Naive thymus-derived CD4-positive, alpha-beta T cell (primary cell): ENCODE measurements around the gene TBCEL. TPM values are rescaled to one million over a fixed set of nuclear protein-coding genes. Genes with fewer than 3 reads are reported as not detected.
"Not testable (repeated sequence)": the region's sequence is repeated elsewhere in the genome, so short reads cannot be mapped to it uniquely, and the experiment has no call there.

ENCODE experiments used
- ATAC-seq: fragments of 150-1000 bp; cut with Tn5 transposase; 2 replicates; pipeline ENCODE4 v1.10.0; 2021; ENCODE audit warnings: mild to moderate bottlenecking, moderate library complexity
- CTCF ChIA-PET: fragments of 350-600 bp; sonication (Branson Sonifier 250); formaldehyde crosslinking; loops from one replicate; lab custom pipeline; 2021; ENCODE audit warnings: antibody characterized with exemption; lab: Charles Lee
- POLR2A ChIA-PET: fragments of 350-600 bp; sonication (Branson Sonifier 250); formaldehyde crosslinking; loops from one replicate; lab custom pipeline; 2021; ENCODE audit warnings: antibody characterized with exemption, inconsistent platforms; lab: Charles Lee
- DNase-seq, 9 donors: peaks; one replicate each; pipeline versions ENCODE4 v3.0.0 to v3.0.0-alpha.2; 2020 to 2022; ENCODE audit warnings: mixed read lengths in 1 of 9
- H3K27ac ChIP-seq: one replicate; pipeline ENCODE4 v1.7.0; 2013; ENCODE audit warnings: mild to moderate bottlenecking, low read depth, low read length, moderate library complexity
- H3K27me3 ChIP-seq, 2 donors: one replicate each; pipeline ENCODE4 v1.7.0; 2013; ENCODE audit warnings: low read length in 2 of 2, mild to moderate bottlenecking in 2 of 2, moderate library complexity in 2 of 2; ENCODE audit not compliant: control insufficient read depth in 2 of 2, insufficient read depth in 2 of 2
- H3K36me3 ChIP-seq, 3 experiments: 1 replicate in 2 of 3; 2 replicates in 1 of 3; pipeline ENCODE4 v1.7.0; 2013; ENCODE audit warnings: low read length in 3 of 3, mild to moderate bottlenecking in 3 of 3, moderate library complexity in 1 of 3; ENCODE audit not compliant: insufficient read depth in 3 of 3, control insufficient read depth in 2 of 3
- H3K4me1 ChIP-seq, 2 donors: one replicate each; pipeline ENCODE4 v1.7.0; 2013; ENCODE audit warnings: low read length in 2 of 2, mild to moderate bottlenecking in 2 of 2, moderate library complexity in 1 of 2; ENCODE audit not compliant: control insufficient read depth in 2 of 2, insufficient read depth in 2 of 2
- H3K4me3 ChIP-seq: 2 replicates; pipeline ENCODE4 v1.7.0; 2013; ENCODE audit warnings: mild to moderate bottlenecking, low read length
- H3K9me3 ChIP-seq, 3 experiments: 1 replicate in 2 of 3; 2 replicates in 1 of 3; pipeline ENCODE4 v1.7.0; 2013; ENCODE audit warnings: low read length in 3 of 3; ENCODE audit not compliant: control insufficient read depth in 2 of 3
- H3K27ac Mint-ChIP-seq, 9 donors: one replicate each; pipeline ENCODE4 v1.8.0; 2020 to 2022; ENCODE audit warnings: mixed read lengths in 9 of 9, mild to moderate bottlenecking in 8 of 9, moderate library complexity in 5 of 9, inconsistent platforms in 2 of 9
- H3K27me3 Mint-ChIP-seq, 5 donors: one replicate each; pipeline ENCODE4 v1.8.0; 2021 to 2022; ENCODE audit warnings: mixed read lengths in 5 of 5, mild to moderate bottlenecking in 1 of 5
- H3K36me3 Mint-ChIP-seq, 5 donors: one replicate each; pipeline ENCODE4 v1.8.0; 2020 to 2022; ENCODE audit warnings: mixed read lengths in 5 of 5, mild to moderate bottlenecking in 3 of 5, inconsistent platforms in 1 of 5
- H3K4me1 Mint-ChIP-seq, 7 donors: one replicate each; pipeline ENCODE4 v1.8.0; 2020 to 2022; ENCODE audit warnings: mixed read lengths in 7 of 7, mild to moderate bottlenecking in 3 of 7, inconsistent platforms in 1 of 7
- H3K4me3 Mint-ChIP-seq, 10 donors: one replicate each; pipeline ENCODE4 v1.8.0; 2020 to 2022; ENCODE audit warnings: mild to moderate bottlenecking in 10 of 10, mixed read lengths in 10 of 10, moderate library complexity in 6 of 10, inconsistent platforms in 2 of 10
- H3K9me3 Mint-ChIP-seq, 11 donors: one replicate each; pipeline ENCODE4 v1.8.0; 2020 to 2022; ENCODE audit warnings: mixed read lengths in 11 of 11, mild to moderate bottlenecking in 4 of 11, inconsistent platforms in 1 of 11, moderate library complexity in 1 of 11
- intact Hi-C, 2 donors: fragments of 100-400 bp; cut with micrococcal nuclease; formaldehyde crosslinking; loops; one replicate each; pipeline ENCODE4 v1.15.1; 2023
- polyA plus RNA-seq, 2 donors: library from polyadenylated mRNA; unstranded; fragments of 300-500 nt; fragmentation: Illumina TruSeq; gene quantifications; one replicate each; pipeline ENCODE4 v1.2.3, GENCODE V29; 2021
- total RNA-seq, 6 experiments: library from RNA in 5 of 6; stranded (reverse) in 5 of 6; gene quantifications; 1 replicate in 5 of 6; 2 replicates in 1 of 6; pipeline ENCODE4 v1.2.3 and lab custom pipeline; 2021 to 2026

TBCEL gene
- total and polyA plus RNA-seq, 7 experiments from 2014 or later = 3.2 to 30.0 (median 21.8) TPM

DNA sequence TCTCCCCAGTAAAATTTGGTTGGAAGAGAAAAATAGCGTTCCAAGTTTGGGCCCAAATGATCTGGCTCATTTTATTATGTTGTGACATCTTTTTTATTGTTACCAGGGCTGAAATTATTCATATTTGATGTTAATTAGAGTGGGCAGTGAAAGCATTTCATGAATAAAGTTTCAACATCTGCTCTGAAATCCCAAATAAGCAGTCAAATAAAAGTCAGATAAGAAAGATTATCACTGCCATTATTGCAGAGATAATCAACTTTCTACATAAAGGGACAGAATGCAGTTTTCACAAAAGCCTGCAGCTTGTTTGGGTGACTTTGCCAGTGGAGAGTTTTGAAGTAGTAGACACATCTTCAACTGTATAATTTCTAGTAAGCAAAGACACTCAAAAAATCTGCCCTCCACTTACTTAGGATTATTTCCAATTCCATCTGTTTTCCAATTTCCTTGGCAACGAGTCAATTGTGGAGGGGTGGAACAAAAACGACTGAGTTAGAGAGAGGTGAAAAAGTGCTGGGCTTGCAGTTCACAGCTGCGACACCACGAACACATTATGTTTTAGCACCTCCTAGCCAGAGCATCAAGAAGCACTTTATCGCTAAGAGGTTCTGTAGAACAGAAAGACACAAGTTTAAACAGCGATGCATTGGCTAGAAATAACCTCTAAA, 86.1 kb downstream of the TBCEL start:
- Histone ChIP-seq H3K36me3 (no peaks in the 10 kb centered on the region), H3K27me3 (no peaks in the 10 kb centered on the region), H3K27ac (no peak overlapping the region), H3K4me1 (no peaks in the 10 kb centered on the region), H3K4me3 (no peak overlapping the region), H3K9me3 (no peaks in the 10 kb centered on the region)
- POLR2A ChIA-PET = interaction anchor here (0.6 kb wide), 1 partner anchor 17 kb away, joined by 4 read pairs; no protein-coding TSS in a partner anchor
- H3K27ac Mint-ChIP-seq = no peak overlapping the region
- H3K36me3 Mint-ChIP-seq = no peaks in the 10 kb centered on the region
- CTCF ChIA-PET = no interaction called here
- DNase-seq = no peak
- no peak overlapping the region for H3K4me3 Mint-ChIP-seq
- intact Hi-C loops = loop anchor here (5.0 to 10.0 kb wide), 3 partner anchors 178 to 425 kb away; no protein-coding TSS in a partner anchor
- peaks cover 5 to 29% (median 15%) of the 10 kb centered on the region in 5 donors for H3K27me3 Mint-ChIP-seq
- H3K4me1 Mint-ChIP-seq = peaks cover 0 to 5% (median 0%) of the 10 kb centered on the region in 7 donors
- no peak for ATAC-seq
- H3K9me3 Mint-ChIP-seq = no peaks in the 10 kb centered on the region

DNA sequence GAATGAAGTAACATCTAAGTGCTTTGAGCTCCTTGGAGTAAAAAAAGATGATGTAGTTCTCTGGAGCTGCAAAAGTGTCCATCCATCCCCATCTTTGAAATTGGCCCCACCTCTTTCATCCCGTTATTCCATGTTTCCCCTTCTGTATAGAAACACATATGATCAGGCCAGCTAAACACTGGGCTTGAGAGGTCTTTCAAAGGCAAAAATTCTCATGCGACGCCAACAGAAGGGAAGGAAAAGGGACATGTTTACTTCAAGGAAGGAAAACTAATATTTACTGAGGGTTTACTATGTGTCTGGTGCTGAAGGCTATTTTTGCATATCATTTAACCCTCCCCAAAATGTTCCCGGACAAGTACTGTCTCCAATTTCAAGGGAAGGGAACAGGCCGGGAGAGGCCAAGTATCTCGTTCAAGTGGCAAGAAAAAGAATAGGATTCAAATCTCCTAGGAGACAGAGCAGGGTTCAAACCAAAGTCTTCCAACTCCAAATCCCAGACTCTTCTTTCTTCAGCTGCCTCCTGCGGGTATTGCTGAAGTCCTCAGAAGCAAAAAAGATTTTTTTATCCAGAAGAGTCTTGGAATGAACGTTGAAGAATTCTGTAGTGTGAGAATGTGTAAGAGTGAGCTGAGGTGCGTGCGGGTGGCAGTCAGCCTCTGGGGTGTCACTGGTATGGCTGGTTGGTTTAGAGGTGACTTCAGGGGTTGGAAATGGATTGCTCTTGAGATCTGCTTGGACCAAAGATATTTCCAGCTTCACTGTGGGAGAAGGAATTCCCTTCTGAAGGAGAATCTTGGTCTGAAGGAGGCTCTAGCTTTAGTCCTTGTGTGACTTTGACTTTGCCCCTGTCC, 87.2 kb downstream of the TBCEL start:
- ATAC-seq (no peak), DNase-seq (no peak)
- no peaks in the 10 kb centered on the region for H3K27me3 ChIP-seq
- no peaks in the 10 kb centered on the region for H3K9me3 ChIP-seq
- H3K36me3 ChIP-seq = no peaks in the 10 kb centered on the region
- H3K27ac ChIP-seq = no peak overlapping the region
- H3K27ac Mint-ChIP-seq = no peak overlapping the region
- H3K9me3 Mint-ChIP-seq = no peaks in the 10 kb centered on the region
- ChIA-PET POLR2A (no interaction called here), CTCF (no interaction called here)
- H3K4me3 Mint-ChIP-seq = no peak overlapping the region
- H3K4me1 ChIP-seq = no peaks in the 10 kb centered on the region
- H3K36me3 Mint-ChIP-seq = no peaks in the 10 kb centered on the region
- intact Hi-C loops = loop anchor here (5.0 to 10.0 kb wide), 3 partner anchors 179 to 426 kb away; no protein-coding TSS in a partner anchor
- H3K27me3 Mint-ChIP-seq = peaks cover 5 to 29% (median 15%) of the 10 kb centered on the region in 5 donors
- no peak overlapping the region for H3K4me3 ChIP-seq
- H3K4me1 Mint-ChIP-seq = peaks cover 0 to 5% (median 0%) of the 10 kb centered on the region in 7 donors

DNA sequence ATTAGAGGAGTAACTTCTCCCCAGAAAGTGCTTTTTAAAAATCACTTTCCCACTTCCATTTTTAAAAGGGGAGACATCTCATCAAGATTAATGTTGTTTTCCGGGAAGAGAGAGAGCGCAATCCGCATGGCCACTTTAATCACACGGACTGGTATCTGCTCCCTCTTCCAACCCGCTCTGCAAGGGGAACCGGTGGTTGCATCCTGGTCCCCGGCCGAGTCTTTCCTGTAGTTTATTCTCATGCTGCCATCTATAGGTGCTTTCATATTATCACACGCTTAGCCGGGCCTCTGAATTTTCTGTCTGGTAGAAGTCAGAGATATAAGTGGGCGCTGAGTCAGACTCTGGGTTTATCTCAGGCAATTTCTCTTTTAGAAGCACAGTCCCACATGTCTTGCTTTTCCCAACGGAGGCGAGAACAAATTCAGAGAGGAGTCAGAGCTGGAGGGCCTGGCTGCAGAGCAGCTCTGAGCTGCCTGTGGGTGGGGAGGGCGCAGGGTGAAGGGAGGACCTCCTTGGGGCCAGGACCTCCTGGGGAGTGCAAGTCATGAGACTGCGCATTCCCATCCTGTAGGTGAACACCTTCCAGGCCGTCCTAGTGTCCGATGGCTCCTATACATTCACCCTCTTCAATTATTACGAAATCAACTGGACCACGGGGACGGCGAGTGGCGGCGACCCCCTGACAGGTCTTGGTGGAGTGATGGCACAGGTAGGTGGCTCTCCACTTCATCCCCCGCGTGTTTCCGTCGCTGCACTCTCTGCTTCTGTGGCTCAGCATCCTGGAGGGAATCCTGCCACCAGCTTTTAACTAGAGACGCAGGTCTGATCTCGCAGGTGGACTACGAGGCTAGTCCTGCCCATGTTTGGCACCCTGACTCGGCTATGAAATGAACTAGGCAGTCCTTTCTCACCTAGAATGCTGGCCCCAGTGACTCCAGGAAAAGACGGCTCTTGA, 88.9 kb downstream of the TBCEL start:
- CTCF ChIA-PET = no interaction called here
- Mint-ChIP-seq H3K4me3 (no peak overlapping the region), H3K9me3 (no peaks in the 10 kb centered on the region), H3K27me3 (peaks cover 5 to 32% (median 15%) of the 10 kb centered on the region in 5 donors), H3K27ac (no peak overlapping the region), H3K4me1 (peaks cover 0 to 5% (median 0%) of the 10 kb centered on the region in 7 donors), H3K36me3 (no peaks in the 10 kb centered on the region)
- ATAC-seq (peak; percentile 72), DNase-seq (peak in 6 of 9 donors; percentile 1 to 43 (median 30))
- Histone ChIP-seq H3K27ac (no peak overlapping the region), H3K27me3 (no peaks in the 10 kb centered on the region), H3K4me3 (no peak overlapping the region), H3K9me3 (no peaks in the 10 kb centered on the region), H3K4me1 (no peaks in the 10 kb centered on the region), H3K36me3 (no peaks in the 10 kb centered on the region)
- POLR2A ChIA-PET = no interaction called here
- intact Hi-C loops = loop anchor here (1.0 to 10.0 kb wide), 5 partner anchors 178 to 602 kb away; partner anchors contain the start of gene GRIK4 (in 1 of the 2)

DNA sequence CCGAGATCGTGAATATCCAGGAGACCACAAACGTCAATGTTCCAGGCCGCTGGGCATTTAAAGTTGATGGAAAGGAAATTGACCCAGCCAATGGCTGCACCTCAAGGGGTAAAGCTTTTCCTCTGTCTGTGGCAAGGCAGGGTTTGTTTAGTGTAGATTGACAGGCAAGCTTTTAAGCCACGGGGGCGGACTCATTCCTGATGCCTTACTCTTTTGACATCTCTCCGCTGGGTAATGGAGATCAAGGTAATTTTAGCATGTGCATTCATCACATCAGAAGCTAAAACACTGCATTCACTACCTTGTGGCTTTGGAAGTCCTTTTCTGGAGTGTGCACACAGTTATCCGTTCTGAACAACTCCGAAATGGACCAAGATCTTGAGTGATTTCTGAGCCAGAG, 89.7 kb downstream of the TBCEL start:
- DNase-seq (no peak), ATAC-seq (no peak)
- Histone ChIP-seq H3K4me3 (no peak overlapping the region), H3K4me1 (no peaks in the 10 kb centered on the region), H3K27me3 (no peaks in the 10 kb centered on the region), H3K27ac (no peak overlapping the region), H3K36me3 (no peaks in the 10 kb centered on the region), H3K9me3 (no peaks in the 10 kb centered on the region)
- H3K36me3 Mint-ChIP-seq = no peaks in the 10 kb centered on the region
- H3K9me3 Mint-ChIP-seq = no peaks in the 10 kb centered on the region
- ChIA-PET POLR2A (no interaction called here), CTCF (no interaction called here)
- H3K27me3 Mint-ChIP-seq = peaks cover 5 to 32% (median 15%) of the 10 kb centered on the region in 5 donors
- peaks cover 0 to 5% (median 0%) of the 10 kb centered on the region in 7 donors for H3K4me1 Mint-ChIP-seq
- intact Hi-C loops = loop anchor here (2.0 to 10.0 kb wide), 4 partner anchors 181 to 603 kb away; partner anchors contain the start of gene GRIK4 (in 1 of the 2)
- H3K27ac Mint-ChIP-seq = no peak overlapping the region
- no peak overlapping the region for H3K4me3 Mint-ChIP-seq

DNA sequence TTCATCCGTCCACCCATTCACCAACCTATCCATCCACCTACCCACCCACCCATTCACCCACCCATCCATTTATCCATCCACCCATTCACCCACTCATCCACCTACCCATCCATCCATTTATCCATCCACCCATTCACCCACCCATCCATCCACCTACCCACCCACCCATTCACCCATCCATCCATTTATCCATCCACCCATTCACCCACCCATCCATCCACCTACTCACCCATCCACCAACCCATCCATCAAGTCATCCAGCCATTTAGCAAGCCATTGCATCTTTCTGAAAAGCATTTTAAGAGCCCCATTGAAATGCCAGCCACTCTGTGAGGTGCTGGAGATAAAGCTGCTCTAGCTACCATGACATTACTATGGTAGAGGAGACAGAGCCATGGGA, 91.1 kb downstream of the TBCEL start:
- peaks cover 5 to 28% (median 15%) of the 10 kb centered on the region in 5 donors for H3K27me3 Mint-ChIP-seq
- H3K4me1 ChIP-seq, H3K36me3 Mint-ChIP-seq, H3K27me3 ChIP-seq, H3K4me1 Mint-ChIP-seq, H3K27ac ChIP-seq, H3K36me3 ChIP-seq, H3K9me3 ChIP-seq, DNase-seq, H3K4me3 ChIP-seq, CTCF ChIA-PET, ATAC-seq, H3K4me3 Mint-ChIP-seq, H3K9me3 Mint-ChIP-seq, H3K27ac Mint-ChIP-seq, POLR2A ChIA-PET: not testable (repeated sequence)
- intact Hi-C loops = loop anchor here in 1 of 2 donors (10.0 kb wide), 1 partner anchor 430 kb away; no protein-coding TSS in a partner anchor

DNA sequence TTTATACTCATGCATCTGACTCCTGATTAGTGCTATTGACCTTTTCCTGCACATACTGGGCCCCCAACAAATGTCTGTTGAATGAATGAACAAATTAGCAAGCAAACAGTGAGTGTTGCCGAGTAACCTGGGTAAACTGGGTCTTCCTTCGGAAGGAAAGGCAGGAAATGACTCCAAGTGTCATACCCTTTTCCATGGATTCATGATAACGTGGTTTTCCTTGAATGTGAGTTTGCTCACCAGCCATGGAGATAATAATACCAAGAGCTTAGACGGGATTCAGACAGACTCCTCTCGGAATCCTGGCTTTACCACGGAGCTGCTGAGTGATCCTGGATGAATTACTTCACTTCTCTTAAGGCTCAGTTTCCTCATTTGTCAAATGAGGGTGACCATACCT, 93.9 kb downstream of the TBCEL start:
- no peak overlapping the region for H3K27ac Mint-ChIP-seq
- H3K9me3 Mint-ChIP-seq = peaks cover 0 to 13% (median 4%) of the 10 kb centered on the region in 11 donors
- peaks cover 0 to 9% (median 5%) of the 10 kb centered on the region in 5 donors for H3K27me3 Mint-ChIP-seq
- no peak overlapping the region for H3K4me3 Mint-ChIP-seq
- intact Hi-C loops = loop anchor here in 1 of 2 donors (10.0 kb wide), 1 partner anchor 433 kb away; no protein-coding TSS in a partner anchor
- Histone ChIP-seq H3K4me3 (no peak overlapping the region), H3K36me3 (no peaks in the 10 kb centered on the region), H3K27ac (no peak overlapping the region), H3K4me1 (no peaks in the 10 kb centered on the region), H3K9me3 (peaks cover 0 to 5% (median 0%) of the 10 kb centered on the region in 3 experiments), H3K27me3 (no peaks in the 10 kb centered on the region)
- no peaks in the 10 kb centered on the region for H3K4me1 Mint-ChIP-seq
- DNase-seq = no peak
- ATAC-seq = no peak
- ChIA-PET POLR2A (no interaction called here), CTCF (no interaction called here)
- H3K36me3 Mint-ChIP-seq = no peaks in the 10 kb centered on the region
